Sigmoid colon (tissue), 7 donors: ENCODE data around the gene LGMN. TPM values are rescaled to one million over a fixed set of nuclear protein-coding genes. Genes with fewer than 3 reads are reported as not detected.

Experiments used
- DNase-seq: peaks from one replicate; pipeline ENCODE4 v3.0.0-alpha.2; 2019
- H3K27ac ChIP-seq, 4 donors: fragments of 200-600 bp; sonication (generic); one replicate each; pipeline ENCODE4 v1.5.1; 2016 to 2019; ENCODE audit warnings: mild to moderate bottlenecking in 1 of 4
- H3K27me3 ChIP-seq, 3 donors: fragments of 200-600 bp; sonication (generic); one replicate each; pipeline ENCODE4 v1.5.1; 2019; ENCODE audit warnings: mild to moderate bottlenecking in 1 of 3
- H3K36me3 ChIP-seq, 4 donors: fragments of 200-600 bp; sonication (generic); one replicate each; pipeline ENCODE4 v1.5.1; 2016 to 2019
- H3K4me1 ChIP-seq, 4 donors: fragments of 200-600 bp; sonication (generic); one replicate each; pipeline ENCODE4 v1.5.1; 2017 to 2019
- H3K4me3 ChIP-seq, 4 donors: fragments of 200-600 bp; sonication (generic); one replicate each; pipeline ENCODE4 v1.5.1; 2017 to 2019; ENCODE audit warnings: mild to moderate bottlenecking in 2 of 4, moderate library complexity in 1 of 4
- H3K9me3 ChIP-seq, 4 donors: fragments of 200-600 bp in 3 of 4; sonication (generic) in 3 of 4; one replicate each; pipeline versions ENCODE4 v1.5.1 to v1.6.1; 2013 to 2019
- CTCF ChIP-seq, 4 experiments: fragments of 450-650 bp in 3 of 4; fragments of 200-600 bp in 1 of 4; IDR thresholded peaks; one replicate each; pipeline ENCODE4 v1.5.1; 2016 to 2019; ENCODE audit warnings: antibody characterized with exemption in 4 of 4, mild to moderate bottlenecking in 3 of 4, moderate library complexity in 2 of 4
- EP300 ChIP-seq, 4 donors: sonication (generic); formaldehyde crosslinking; IDR thresholded peaks; one replicate each; pipeline ENCODE4 v1.6.1; 2017; ENCODE audit warnings: antibody characterized with exemption in 4 of 4
- POLR2A ChIP-seq, 2 donors: fragments of 450-650 bp; IDR thresholded peaks; one replicate each; pipeline ENCODE4 v1.6.1; 2016; ENCODE audit warnings: antibody characterized with exemption in 2 of 2, mild to moderate bottlenecking in 2 of 2, moderate library complexity in 2 of 2
- POLR2AphosphoS5 ChIP-seq, 4 donors: sonication (generic); formaldehyde crosslinking; IDR thresholded peaks; one replicate each; pipeline ENCODE4 v1.6.1; 2017; ENCODE audit warnings: antibody characterized with exemption in 4 of 4
- WGBS, 2 donors: extraction: QIAGEN DNeasy Blood & Tissue Kit; methylation state at CpG; one replicate each; pipeline ENCODE4 v1.1.7; 2013; 5-methylcytosine and 5-hydroxymethylcytosine counted together
- intact Hi-C: fragments of 100-400 bp; cut with DNase I; formaldehyde crosslinking; loops from one replicate; pipeline ENCODE4 v1.15.1; 2023
- polyA plus RNA-seq, 3 donors: library from polyadenylated mRNA; stranded (reverse); fragments of 200-250 nt; gene quantifications; one replicate each; pipeline ENCODE4 v1.2.3, GENCODE V29; 2013
- total RNA-seq, 4 donors: library from RNA; depleted of rRNA; stranded (reverse); fragments of >200 nt; gene quantifications; one replicate each; pipeline ENCODE4 v1.1.0, GENCODE V29; 2016
- donor health status: healthy with polysubstance abuse.
- donor health status: Bipolar disorder and iron deficiency.
- donor health status: healthy.

Gene LGMN
- total and polyA plus RNA-seq, 7 donors, result 35.4 to 361 (median 74.1) TPM

- intact Hi-C loops, result no loop called here
- no peak for DNase-seq
- Histone ChIP-seq H3K9me3 (no peaks in the 10 kb centered on the region), H3K4me3 (no peak overlapping the region), H3K36me3 (peaks cover 0 to 29% (median 18%) of the 10 kb centered on the region in 4 donors), H3K27ac (no peak overlapping the region), H3K27me3 (no peaks in the 10 kb centered on the region), H3K4me1 (peaks cover 0 to 10% (median 7%) of the 10 kb centered on the region in 4 donors)
- no peak for TF ChIP-seq EP300 (IDR thresholded peaks at IDR 0.05)
- TF ChIP-seq POLR2AphosphoS5 (IDR thresholded peaks at IDR 0.05), result no peak
- no peak for TF ChIP-seq CTCF (IDR thresholded peaks at IDR 0.05)
- no peak for TF ChIP-seq POLR2A (IDR thresholded peaks at IDR 0.05)
- WGBS, 2 donors, result 94 to 95% methylated on average over 7 of the region's 7 CpGs
Measured at GRCh38 chr14:92734618-92735017, 13.8 kb downstream of the LGMN start.

GRCh38 chr14:92733007-92733406 lies 15.4 kb downstream of the LGMN start:
- Histone ChIP-seq H3K9me3 (no peaks in the 10 kb centered on the region), H3K27ac (no peak overlapping the region), H3K4me3 (no peak overlapping the region), H3K36me3 (peaks cover 0 to 29% (median 18%) of the 10 kb centered on the region in 4 donors), H3K27me3 (no peaks in the 10 kb centered on the region), H3K4me1 (peaks cover 0 to 20% (median 7%) of the 10 kb centered on the region in 4 donors)
- intact Hi-C loops, result no loop called here
- TF ChIP-seq POLR2AphosphoS5 (IDR thresholded peaks at IDR 0.05), result no peak
- TF ChIP-seq CTCF (IDR thresholded peaks at IDR 0.05), result no peak
- no peak for TF ChIP-seq EP300 (IDR thresholded peaks at IDR 0.05)
- TF ChIP-seq POLR2A (IDR thresholded peaks at IDR 0.05), result no peak
- WGBS, 2 donors, result 87 to 88% methylated on average over 4 of the region's 4 CpGs
- DNase-seq, result no peak

- H3K36me3 ChIP-seq, result peaks cover 0 to 29% (median 18%) of the 10 kb centered on the region in 4 donors
- intact Hi-C loops, result no loop called here
- no peaks in the 10 kb centered on the region for H3K9me3 ChIP-seq
- no peak overlapping the region for H3K27ac ChIP-seq
- TF ChIP-seq POLR2AphosphoS5 (IDR thresholded peaks at IDR 0.05) (no peak), POLR2A (IDR thresholded peaks at IDR 0.05) (no peak), CTCF (IDR thresholded peaks at IDR 0.05) (no peak), EP300 (IDR thresholded peaks at IDR 0.05) (no peak)
- no peak overlapping the region for H3K4me3 ChIP-seq
- DNase-seq, result no peak
- no peaks in the 10 kb centered on the region for H3K27me3 ChIP-seq
- peaks cover 0 to 22% (median 4%) of the 10 kb centered on the region in 4 donors for H3K4me1 ChIP-seq
- 98 to 99% methylated on average over 3 of the region's 3 CpGs for WGBS, 2 donors
Measured at GRCh38 chr14:92731622-92732115, 16.8 kb downstream of the LGMN start.

- no peak overlapping the region for H3K27ac ChIP-seq
- H3K9me3 ChIP-seq, result no peaks in the 10 kb centered on the region
- peaks cover 0 to 29% (median 18%) of the 10 kb centered on the region in 4 donors for H3K36me3 ChIP-seq
- intact Hi-C loops, result no loop called here
- H3K27me3 ChIP-seq, result no peaks in the 10 kb centered on the region
- peaks cover 0 to 41% (median 22%) of the 10 kb centered on the region in 4 donors for H3K4me1 ChIP-seq
- WGBS, 2 donors, result 66 to 78% methylated on average over 14 of the region's 14 CpGs
- DNase-seq, result no peak
- TF ChIP-seq POLR2AphosphoS5 (IDR thresholded peaks at IDR 0.05) (no peak), EP300 (IDR thresholded peaks at IDR 0.05) (no peak), CTCF (IDR thresholded peaks at IDR 0.05) (no peak), POLR2A (IDR thresholded peaks at IDR 0.05) (no peak)
- no peak overlapping the region for H3K4me3 ChIP-seq
Measured at GRCh38 chr14:92729634-92730358, 18.6 kb downstream of the LGMN start.
